ENCODE measurements around the gene SYNGR1.
"Not testable (repeated sequence)": the region's sequence is repeated elsewhere in the genome, so short reads cannot be mapped to it uniquely, and the experiment has no call there.

The SYNGR1 gene

GRCh38 chr22:39317084-39317774 is 32.6 kb upstream of the SYNGR1 start:
- no peak for DNase-seq

GRCh38 chr22:39317775-39318506 is 31.9 kb upstream of the SYNGR1 start:
- no peak for DNase-seq

- no peak for DNase-seq
Observed at GRCh38 chr22:39318507-39319283, 31.1 kb upstream of the SYNGR1 start.

- peak; percentile 96 for DNase-seq
Observed at GRCh38 chr22:39319284-39320022, 30.3 kb upstream of the SYNGR1 start, which contains the start of gene RPL3. Gene RPL3, minus strand, starts transcription at chr22:39319623. Its CDS starts 26 bp downstream, at chr22:39319597.

- DNase-seq, result not testable (repeated sequence)
Observed at GRCh38 chr22:39320616-39321029, 29.2 kb upstream of the SYNGR1 start.

- no peak for DNase-seq
Observed at GRCh38 chr22:39325392-39325932, 24.3 kb upstream of the SYNGR1 start.

GRCh38 chr22:39327995-39328754 is 21.6 kb upstream of the SYNGR1 start:
- DNase-seq, result no peak

GRCh38 chr22:39330553-39330952 is 19.2 kb upstream of the SYNGR1 start:
- not testable (repeated sequence) for DNase-seq

- no peak for DNase-seq
Observed at GRCh38 chr22:39332441-39333064, 17.2 kb upstream of the SYNGR1 start.

- no peak for DNase-seq
Observed at GRCh38 chr22:39336411-39336810, 13.4 kb upstream of the SYNGR1 start.

- DNase-seq, result not testable (repeated sequence)
Observed at GRCh38 chr22:39339775-39340174, 10.0 kb upstream of the SYNGR1 start.

GRCh38 chr22:39341179-39341578 is 8.6 kb upstream of the SYNGR1 start:
- no peak for DNase-seq

- DNase-seq, result peak; percentile 20
Observed at GRCh38 chr22:39343259-39344045, 6.3 kb upstream of the SYNGR1 start.

GRCh38 chr22:39344046-39344390 is 5.8 kb upstream of the SYNGR1 start:
- no peak for DNase-seq

- no peak for DNase-seq
Observed at GRCh38 chr22:39345231-39345630, 4.6 kb upstream of the SYNGR1 start.

GRCh38 chr22:39348909-39349505 is 784 bp upstream of the SYNGR1 start:
- DNase-seq, result no peak

- DNase-seq, result no peak
Observed at GRCh38 chr22:39349506-39349966, 255 bp upstream of the SYNGR1 start.

- DNase-seq, result no peak
Observed at GRCh38 chr22:39350757-39351688, 1.2 kb downstream of the SYNGR1 start.

All from activated effector memory CD4-positive, alpha-beta T cell treated with Interleukin-2 at 50 U/mL for 16 hours (primary cell).